Activated naive CD8-positive, alpha-beta T cell treated with anti-CD3 and anti-CD28 coated beads, Interleukin-2, amount 10 ng/mL, durations not matched to agents 7 days and 5 days (primary cell): ENCODE measurements around the gene NAALAD2. TPM values are rescaled to one million over a fixed set of nuclear protein-coding genes. Genes with fewer than 3 reads are reported as not detected.
"Not testable (repeated sequence)": the region's sequence is repeated elsewhere in the genome, so short reads cannot be mapped to it uniquely, and the experiment has no call there.

Source experiments
- ATAC-seq: fragments of 150-1000 bp; cut with Tn5 transposase; one replicate; pipeline ENCODE4 v1.10.0; 2021; ENCODE audit warnings: low read depth, moderate library complexity
- POLR2A ChIA-PET: fragments of 350-600 bp; sonication (Branson Sonifier 250); formaldehyde crosslinking; loops from one replicate; lab custom pipeline; 2021; ENCODE audit warnings: antibody characterized with exemption; lab: Charles Lee
- DNase-seq: peaks from one replicate; pipeline ENCODE4 v3.0.0; 2021
- H3K27ac Mint-ChIP-seq: one replicate; pipeline ENCODE4 v1.8.0; 2022; ENCODE audit warnings: mild to moderate bottlenecking, mixed read lengths
- H3K27me3 Mint-ChIP-seq: one replicate; pipeline ENCODE4 v1.8.0; 2022; ENCODE audit warnings: mild to moderate bottlenecking, moderate library complexity, mixed read lengths
- H3K36me3 Mint-ChIP-seq: one replicate; pipeline ENCODE4 v1.8.0; 2021; ENCODE audit warnings: mild to moderate bottlenecking, mixed read lengths
- H3K4me1 Mint-ChIP-seq: one replicate; pipeline ENCODE4 v1.8.0; 2021; ENCODE audit warnings: mixed read lengths
- H3K4me3 Mint-ChIP-seq: one replicate; pipeline ENCODE4 v1.8.0; 2022; ENCODE audit warnings: mild to moderate bottlenecking, moderate library complexity, mixed read lengths
- H3K9me3 Mint-ChIP-seq: one replicate; pipeline ENCODE4 v1.8.0; 2021; ENCODE audit warnings: mixed read lengths
- total RNA-seq, 2 experiments: library from RNA; stranded (reverse); gene quantifications; one replicate each; pipeline ENCODE4 v1.2.3, GENCODE V29; 2021

NAALAD2 gene
- total RNA-seq, 2 experiments from 2014 or later = not detected

GRCh38 chr11:90166982-90167573 lies 32.6 kb downstream of the NAALAD2 start:
- ATAC-seq, H3K27ac Mint-ChIP-seq, POLR2A ChIA-PET, H3K9me3 Mint-ChIP-seq, H3K27me3 Mint-ChIP-seq, H3K4me3 Mint-ChIP-seq, H3K36me3 Mint-ChIP-seq, H3K4me1 Mint-ChIP-seq, DNase-seq: not testable (repeated sequence)

GRCh38 chr11:90167704-90168103 lies 33.2 kb downstream of the NAALAD2 start:
- H3K36me3 Mint-ChIP-seq, H3K4me1 Mint-ChIP-seq, ATAC-seq, H3K9me3 Mint-ChIP-seq, H3K4me3 Mint-ChIP-seq, H3K27me3 Mint-ChIP-seq, POLR2A ChIA-PET, DNase-seq, H3K27ac Mint-ChIP-seq: not testable (repeated sequence)

GRCh38 chr11:90168571-90168970 lies 34.1 kb downstream of the NAALAD2 start:
- Mint-ChIP-seq H3K36me3 (no peaks in the 10 kb centered on the region), H3K4me3 (no peak overlapping the region), H3K27ac (no peak overlapping the region), H3K27me3 (peaks cover 4% of the 10 kb centered on the region), H3K4me1 (no peaks in the 10 kb centered on the region), H3K9me3 (no peaks in the 10 kb centered on the region)
- no peak for DNase-seq
- POLR2A ChIA-PET = no interaction called here
- no peak for ATAC-seq

GRCh38 chr11:90171359-90171758 lies 36.9 kb downstream of the NAALAD2 start:
- DNase-seq (no peak), ATAC-seq (no peak)
- no peak overlapping the region for H3K4me3 Mint-ChIP-seq
- H3K27me3 Mint-ChIP-seq = peaks cover 6% of the 10 kb centered on the region
- no peaks in the 10 kb centered on the region for H3K36me3 Mint-ChIP-seq
- H3K9me3 Mint-ChIP-seq = no peaks in the 10 kb centered on the region
- POLR2A ChIA-PET = no interaction called here
- H3K4me1 Mint-ChIP-seq = no peaks in the 10 kb centered on the region
- no peak overlapping the region for H3K27ac Mint-ChIP-seq

- no peak overlapping the region for H3K4me3 Mint-ChIP-seq
- H3K27ac Mint-ChIP-seq = no peak overlapping the region
- ATAC-seq (no peak), DNase-seq (no peak)
- H3K9me3 Mint-ChIP-seq = no peaks in the 10 kb centered on the region
- peaks cover 12% of the 10 kb centered on the region for H3K27me3 Mint-ChIP-seq
- POLR2A ChIA-PET = no interaction called here
- H3K36me3 Mint-ChIP-seq = no peaks in the 10 kb centered on the region
- H3K4me1 Mint-ChIP-seq = no peaks in the 10 kb centered on the region
These were observed 41.6 kb downstream of the NAALAD2 start for GRCh38 chr11:90176069-90176468.

GRCh38 chr11:90178751-90179150 lies 44.3 kb downstream of the NAALAD2 start:
- ATAC-seq = no peak
- Mint-ChIP-seq H3K27me3 (peaks cover 8% of the 10 kb centered on the region), H3K4me1 (no peaks in the 10 kb centered on the region), H3K4me3 (no peak overlapping the region), H3K36me3 (no peaks in the 10 kb centered on the region), H3K9me3 (no peaks in the 10 kb centered on the region), H3K27ac (no peak overlapping the region)
- DNase-seq = no peak
- POLR2A ChIA-PET = no interaction called here

GRCh38 chr11:90179923-90180322 lies 45.5 kb downstream of the NAALAD2 start:
- H3K4me3 Mint-ChIP-seq = no peak overlapping the region
- no peak for ATAC-seq
- H3K9me3 Mint-ChIP-seq = no peaks in the 10 kb centered on the region
- H3K27me3 Mint-ChIP-seq = peaks cover 10% of the 10 kb centered on the region
- no peak for DNase-seq
- no peaks in the 10 kb centered on the region for H3K4me1 Mint-ChIP-seq
- H3K27ac Mint-ChIP-seq = no peak overlapping the region
- H3K36me3 Mint-ChIP-seq = no peaks in the 10 kb centered on the region
- POLR2A ChIA-PET = no interaction called here

- Mint-ChIP-seq H3K9me3 (no peaks in the 10 kb centered on the region), H3K4me3 (no peak overlapping the region), H3K27ac (no peak overlapping the region), H3K4me1 (no peaks in the 10 kb centered on the region), H3K27me3 (peaks cover 2% of the 10 kb centered on the region), H3K36me3 (peaks cover 12% of the 10 kb centered on the region)
- ATAC-seq (no peak), DNase-seq (no peak)
- POLR2A ChIA-PET = no interaction called here
These were observed 53.4 kb downstream of the NAALAD2 start for GRCh38 chr11:90187839-90188238.

GRCh38 chr11:90189011-90189410 lies 54.5 kb downstream of the NAALAD2 start:
- Mint-ChIP-seq H3K36me3 (peaks cover 12% of the 10 kb centered on the region), H3K9me3 (no peaks in the 10 kb centered on the region), H3K27ac (no peak overlapping the region), H3K27me3 (peaks cover 2% of the 10 kb centered on the region), H3K4me3 (no peak overlapping the region), H3K4me1 (no peaks in the 10 kb centered on the region)
- POLR2A ChIA-PET = no interaction called here
- DNase-seq (no peak), ATAC-seq (no peak)

- Mint-ChIP-seq H3K36me3 (peaks cover 12% of the 10 kb centered on the region), H3K9me3 (no peaks in the 10 kb centered on the region), H3K27ac (no peak overlapping the region), H3K4me3 (no peak overlapping the region), H3K4me1 (no peaks in the 10 kb centered on the region), H3K27me3 (no peaks in the 10 kb centered on the region)
- ATAC-seq (no peak), DNase-seq (no peak)
- POLR2A ChIA-PET = no interaction called here
These were observed 58.6 kb downstream of the NAALAD2 start for GRCh38 chr11:90192869-90193582.

- no peak overlapping the region for H3K4me3 Mint-ChIP-seq
- H3K36me3 Mint-ChIP-seq = peaks cover 8% of the 10 kb centered on the region
- no peaks in the 10 kb centered on the region for H3K9me3 Mint-ChIP-seq
- H3K4me1 Mint-ChIP-seq = peaks cover 2% of the 10 kb centered on the region
- POLR2A ChIA-PET = no interaction called here
- DNase-seq (no peak), ATAC-seq (no peak)
- H3K27ac Mint-ChIP-seq = no peak overlapping the region
- no peaks in the 10 kb centered on the region for H3K27me3 Mint-ChIP-seq
These were observed 62.9 kb downstream of the NAALAD2 start for GRCh38 chr11:90197377-90197776.

- Mint-ChIP-seq H3K4me1 (peaks cover 4% of the 10 kb centered on the region), H3K27me3 (no peaks in the 10 kb centered on the region), H3K4me3 (no peak overlapping the region), H3K9me3 (no peaks in the 10 kb centered on the region), H3K36me3 (peaks cover 9% of the 10 kb centered on the region), H3K27ac (no peak overlapping the region)
- POLR2A ChIA-PET = no interaction called here
- ATAC-seq (no peak), DNase-seq (no peak)
These were observed 67.9 kb downstream of the NAALAD2 start for GRCh38 chr11:90202342-90202741.

- DNase-seq = no peak
- POLR2A ChIA-PET = no interaction called here
- H3K27ac Mint-ChIP-seq = no peak overlapping the region
- no peak for ATAC-seq
- H3K4me3 Mint-ChIP-seq = no peak overlapping the region
- H3K36me3 Mint-ChIP-seq = peaks cover 14% of the 10 kb centered on the region
- no peaks in the 10 kb centered on the region for H3K27me3 Mint-ChIP-seq
- peaks cover 4% of the 10 kb centered on the region for H3K4me1 Mint-ChIP-seq
- no peaks in the 10 kb centered on the region for H3K9me3 Mint-ChIP-seq
These were observed 69.9 kb downstream of the NAALAD2 start for GRCh38 chr11:90204407-90204806.

- ATAC-seq (no peak), DNase-seq (no peak)
- no peaks in the 10 kb centered on the region for H3K27me3 Mint-ChIP-seq
- no peaks in the 10 kb centered on the region for H3K9me3 Mint-ChIP-seq
- H3K4me3 Mint-ChIP-seq = no peak overlapping the region
- H3K4me1 Mint-ChIP-seq = peaks cover 5% of the 10 kb centered on the region
- peaks cover 15% of the 10 kb centered on the region for H3K36me3 Mint-ChIP-seq
- H3K27ac Mint-ChIP-seq = no peak overlapping the region
- POLR2A ChIA-PET = no interaction called here
These were observed 70.6 kb downstream of the NAALAD2 start for GRCh38 chr11:90204832-90205646.
